ENCODE data around the gene EPHB1. TPM values are rescaled to one million over a fixed set of nuclear protein-coding genes. Genes with fewer than 3 reads are reported as not detected.

EPHB1 gene
- total and polyA plus RNA-seq, 2 donors (not counting 3 experiments of a cell fraction or from before 2014, with no cell fraction given) = 1.3 to 5.2 TPM

DNA sequence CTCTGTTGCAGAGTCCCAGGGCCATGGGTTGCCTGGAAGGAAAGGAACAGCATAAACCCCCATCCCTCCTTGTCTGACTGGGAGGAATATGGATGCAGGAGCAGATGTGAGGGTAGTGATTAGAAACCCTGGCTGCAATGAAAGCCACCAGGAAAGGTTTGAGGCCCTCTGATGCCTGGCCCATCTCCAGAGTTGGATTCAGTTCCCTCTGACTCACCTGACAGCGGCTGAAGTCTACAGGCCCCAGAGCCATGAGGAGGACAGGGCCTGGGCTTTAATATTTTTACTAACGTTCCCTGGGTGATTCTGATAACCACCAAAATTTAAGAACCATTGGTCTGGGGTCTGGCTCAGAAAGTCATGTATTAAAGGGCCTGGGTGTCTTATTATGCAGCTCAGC, 214.0 kb downstream of the EPHB1 start:
- Histone ChIP-seq H3K4me1 (ENCODE audit: control insufficient read depth, extremely low read depth, insufficient read depth, low read length) (no peaks in the 10 kb centered on the region), H3K9me1 (replicated peaks; ENCODE audit: control insufficient read depth, extremely low read depth, insufficient read depth, low read length) (no peaks in the 10 kb centered on the region), H3K27ac (ENCODE audit: insufficient read depth, low read depth, low read length) (no peak overlapping the region), H3K27me3 (ENCODE audit: control insufficient read depth in 2 of 2, insufficient read depth in 2 of 2, low read length in 2 of 2) (no peaks in the 10 kb centered on the region), H4K20me1 (replicated peaks; ENCODE audit: control insufficient read depth, extremely low read depth, insufficient read depth, low read length) (no peaks in the 10 kb centered on the region), H3K36me3 (ENCODE audit: control insufficient read depth in 2 of 2, extremely low read depth in 1 of 2, insufficient read depth in 2 of 2, low read length in 2 of 2) (no peaks in the 10 kb centered on the region), H2AFZ (ENCODE audit: low read depth, low read length) (no peak overlapping the region), H3K4me2 (ENCODE audit: insufficient read depth, low read length) (no peak overlapping the region), H3K4me3 (replicated peaks in 1 of 3; ENCODE audit: insufficient read depth in 1 of 3, low read depth in 1 of 3, low read length in 3 of 3) (no peak overlapping the region), H3K9ac (replicated peaks; ENCODE audit: extremely low read depth, insufficient read depth, low read length) (no peak overlapping the region), H3K79me2 (ENCODE audit: control insufficient read depth, insufficient read depth, low read length) (no peaks in the 10 kb centered on the region), H3K9me3 (replicated peaks; ENCODE audit: control insufficient read depth, insufficient read depth, low read length) (no peaks in the 10 kb centered on the region)
- no TSS peak for BruUV-seq (replicated peaks)
- no peak for FAIRE-seq
- no peak for TF ChIP-seq JUN (IDR thresholded peaks at IDR 0.05; ENCODE audit: borderline replicate concordance, insufficient read depth, insufficient read length, low read depth)
- TF ChIP-seq GATA2 (IDR thresholded peaks at IDR 0.05; ENCODE audit: insufficient read depth, insufficient read length, low read depth, low read length) = no peak
- TF ChIP-seq FOS (IDR thresholded peaks at IDR 0.05; ENCODE audit: borderline replicate concordance, insufficient read depth, low read length) = no peak
- no peak for TF ChIP-seq CTCF (IDR thresholded peaks at IDR 0.05; ENCODE audit: extremely low read depth in 1 of 2, insufficient read depth in 1 of 2, low read depth in 1 of 2, low read length in 2 of 2)
- no peak for TF ChIP-seq MYC (IDR thresholded peaks at IDR 0.05; ENCODE audit: low read depth, low read length)
- TF ChIP-seq, protein P1, sequence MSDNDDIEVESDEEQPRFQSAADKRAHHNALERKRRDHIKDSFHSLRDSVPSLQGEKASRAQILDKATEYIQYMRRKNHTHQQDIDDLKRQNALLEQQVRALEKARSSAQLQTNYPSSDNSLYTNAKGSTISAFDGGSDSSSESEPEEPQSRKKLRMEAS (IDR thresholded peaks at IDR 0.05; ENCODE audit: insufficient read depth, insufficient read length) = no peak
- TF ChIP-seq POLR2A (IDR thresholded peaks at IDR 0.05; ENCODE audit: low read depth, low read length) = no peak
- no peak for TF ChIP-seq EZH2 (IDR thresholded peaks at IDR 0.05; ENCODE audit: borderline replicate concordance, low read depth, low read length, severe bottlenecking)
- TF ChIP-seq POLR2AphosphoS5 (IDR thresholded peaks at IDR 0.05; ENCODE audit: insufficient read depth, low read depth, low read length) = no peak
- ChIA-PET CTCF (no interaction called here), POLR2A (no interaction called here)
- DNase-seq (ENCODE audit: low read depth, low spot score) = no peak
- intact Hi-C loops (cut with micrococcal nuclease) (loop anchor here (5.0 kb wide), 1 partner anchor 212 kb away; the partner anchor contains the start of gene EPHB1), dilution Hi-C loops (cut with MboI; ENCODE audit: extremely low pct_ligation_motif_present, low sequenced_read_pairs) (no loop called here)
